Measurements from ENCODE around the gene ATP6V0B. TPM values are rescaled to one million over a fixed set of nuclear protein-coding genes. Genes with fewer than 3 reads are reported as not detected.
A peak's percentile ranks its signal among the peaks of the same experiment; 100 is the strongest.

ATP6V0B gene
- polyA plus RNA-seq (2011; rRNA removed) (135 and 186 TPM in 2 replicates), polyA minus RNA-seq (2011; rRNA and poly(A)+ RNA removed) (53.8 and 80.8 TPM in 2 replicates)

- CTCF ChIA-PET = interaction anchor here (0.9 to 2.7 kb wide), 5 partner anchors 29 to 73 kb away, joined by 5 to 9 read pairs (median 7); no protein-coding TSS in a partner anchor
- POLR2A ChIA-PET = interaction anchor here (1.4 kb wide), 1 partner anchor 17 kb away, joined by 3 read pairs; the partner anchor contains the start of gene CCDC24
- Histone ChIP-seq H3K36me3 (ENCODE audit: control insufficient read depth, insufficient read depth, low read length) (peaks cover 11% of the 10 kb centered on the region), H3K27me3 (ENCODE audit: control insufficient read depth, insufficient read depth, low read length) (no peaks in the 10 kb centered on the region), H3K4me3 (ENCODE audit: low read depth, low read length) (peak within 1 kb of the TSS; percentile 93)
- TF ChIP-seq CTCF (IDR thresholded peaks at IDR 0.05; ENCODE audit: insufficient read depth, low read depth, low read length) = no peak; the same call in 1 of the 2 replicates
- peak; percentile 50 for DNase-seq (ENCODE audit: low read depth)
These were observed at the start of gene ATP6V0B for GRCh38 chr1:43974443-43975248. Gene ATP6V0B, plus strand, starts transcription at chr1:43974960. Its CDS starts 81 bp downstream, at chr1:43975041.

- CTCF ChIA-PET = interaction anchor here (1.6 to 4.3 kb wide), 2 partner anchors 8 to 14 kb away, joined by 3 to 33 read pairs; partner anchors contain the start of gene ARTN
- no peak for DNase-seq (ENCODE audit: low read depth)
These were observed 48.9 kb upstream of the ATP6V0B start for GRCh38 chr1:43925846-43926245.

GRCh38 chr1:43930168-43930948 is 44.4 kb upstream of the ATP6V0B start:
- POLR2A ChIA-PET = no interaction called here
- no peak for DNase-seq (ENCODE audit: low read depth)
- CTCF ChIA-PET = interaction anchor here (0.8 to 1.6 kb wide), 4 partner anchors 15 to 167 kb away, joined by 3 to 4 read pairs (median 4); no protein-coding TSS in a partner anchor
- Histone ChIP-seq H3K36me3 (ENCODE audit: control insufficient read depth, insufficient read depth, low read length) (peaks cover 3% of the 10 kb centered on the region), H3K27me3 (ENCODE audit: control insufficient read depth, insufficient read depth, low read length) (no peaks in the 10 kb centered on the region), H3K4me3 (ENCODE audit: low read depth, low read length) (no peak overlapping the region)
- TF ChIP-seq CTCF (IDR thresholded peaks at IDR 0.05; ENCODE audit: insufficient read depth, low read depth, low read length) = peak; percentile 27; the same call in 1 of the 2 replicates

More at GRCh38 chr1:43925846-43926245, 48.9 kb upstream of the ATP6V0B start:
- Histone ChIP-seq H3K27me3 (ENCODE audit: control insufficient read depth, insufficient read depth, low read length) (no peaks in the 10 kb centered on the region), H3K36me3 (ENCODE audit: control insufficient read depth, insufficient read depth, low read length) (peaks cover 3% of the 10 kb centered on the region), H3K4me3 (ENCODE audit: low read depth, low read length) (no peak overlapping the region)
- no peak for TF ChIP-seq CTCF (IDR thresholded peaks at IDR 0.05; ENCODE audit: insufficient read depth, low read depth, low read length)
- POLR2A ChIA-PET = no interaction called here

GRCh38 chr1:43930949-43931275 is 43.8 kb upstream of the ATP6V0B start:
- H3K4me3 ChIP-seq (ENCODE audit: low read depth, low read length) = no peak overlapping the region
- CTCF ChIA-PET = interaction anchor here (0.6 to 1.2 kb wide), 4 partner anchors 15 to 168 kb away, joined by 3 to 4 read pairs (median 4); no protein-coding TSS in a partner anchor
- TF ChIP-seq CTCF (IDR thresholded peaks at IDR 0.05; ENCODE audit: insufficient read depth, low read depth, low read length) = no peak
- H3K27me3 ChIP-seq (ENCODE audit: control insufficient read depth, insufficient read depth, low read length) = no peaks in the 10 kb centered on the region
- POLR2A ChIA-PET = no interaction called here
- no peak for DNase-seq (ENCODE audit: low read depth)
- H3K36me3 ChIP-seq (ENCODE audit: control insufficient read depth, insufficient read depth, low read length) = peaks cover 2% of the 10 kb centered on the region
